Measurements from ENCODE around the gene GNAT3.

GRCh38 chr7:80476035-80476434 is 35.8 kb downstream of the GNAT3 start:
- TF ChIP-seq POLR2A (IDR thresholded peaks at IDR 0.05; ENCODE audit: borderline replicate concordance, extremely low read depth, insufficient read depth, insufficient read length) = no peak
- TF ChIP-seq, protein P1, sequence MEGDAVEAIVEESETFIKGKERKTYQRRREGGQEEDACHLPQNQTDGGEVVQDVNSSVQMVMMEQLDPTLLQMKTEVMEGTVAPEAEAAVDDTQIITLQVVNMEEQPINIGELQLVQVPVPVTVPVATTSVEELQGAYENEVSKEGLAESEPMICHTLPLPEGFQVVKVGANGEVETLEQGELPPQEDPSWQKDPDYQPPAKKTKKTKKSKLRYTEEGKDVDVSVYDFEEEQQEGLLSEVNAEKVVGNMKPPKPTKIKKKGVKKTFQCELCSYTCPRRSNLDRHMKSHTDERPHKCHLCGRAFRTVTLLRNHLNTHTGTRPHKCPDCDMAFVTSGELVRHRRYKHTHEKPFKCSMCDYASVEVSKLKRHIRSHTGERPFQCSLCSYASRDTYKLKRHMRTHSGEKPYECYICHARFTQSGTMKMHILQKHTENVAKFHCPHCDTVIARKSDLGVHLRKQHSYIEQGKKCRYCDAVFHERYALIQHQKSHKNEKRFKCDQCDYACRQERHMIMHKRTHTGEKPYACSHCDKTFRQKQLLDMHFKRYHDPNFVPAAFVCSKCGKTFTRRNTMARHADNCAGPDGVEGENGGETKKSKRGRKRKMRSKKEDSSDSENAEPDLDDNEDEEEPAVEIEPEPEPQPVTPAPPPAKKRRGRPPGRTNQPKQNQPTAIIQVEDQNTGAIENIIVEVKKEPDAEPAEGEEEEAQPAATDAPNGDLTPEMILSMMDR (IDR thresholded peaks at IDR 0.05 in 2 of 3, conservative IDR thresholded peaks at IDR 0.05 in 1 of 3; ENCODE audit: borderline replicate concordance in 1 of 3, insufficient read depth in 1 of 3, low read depth in 2 of 3, low read length in 2 of 3) = no peak
- TF ChIP-seq, protein P2, sequence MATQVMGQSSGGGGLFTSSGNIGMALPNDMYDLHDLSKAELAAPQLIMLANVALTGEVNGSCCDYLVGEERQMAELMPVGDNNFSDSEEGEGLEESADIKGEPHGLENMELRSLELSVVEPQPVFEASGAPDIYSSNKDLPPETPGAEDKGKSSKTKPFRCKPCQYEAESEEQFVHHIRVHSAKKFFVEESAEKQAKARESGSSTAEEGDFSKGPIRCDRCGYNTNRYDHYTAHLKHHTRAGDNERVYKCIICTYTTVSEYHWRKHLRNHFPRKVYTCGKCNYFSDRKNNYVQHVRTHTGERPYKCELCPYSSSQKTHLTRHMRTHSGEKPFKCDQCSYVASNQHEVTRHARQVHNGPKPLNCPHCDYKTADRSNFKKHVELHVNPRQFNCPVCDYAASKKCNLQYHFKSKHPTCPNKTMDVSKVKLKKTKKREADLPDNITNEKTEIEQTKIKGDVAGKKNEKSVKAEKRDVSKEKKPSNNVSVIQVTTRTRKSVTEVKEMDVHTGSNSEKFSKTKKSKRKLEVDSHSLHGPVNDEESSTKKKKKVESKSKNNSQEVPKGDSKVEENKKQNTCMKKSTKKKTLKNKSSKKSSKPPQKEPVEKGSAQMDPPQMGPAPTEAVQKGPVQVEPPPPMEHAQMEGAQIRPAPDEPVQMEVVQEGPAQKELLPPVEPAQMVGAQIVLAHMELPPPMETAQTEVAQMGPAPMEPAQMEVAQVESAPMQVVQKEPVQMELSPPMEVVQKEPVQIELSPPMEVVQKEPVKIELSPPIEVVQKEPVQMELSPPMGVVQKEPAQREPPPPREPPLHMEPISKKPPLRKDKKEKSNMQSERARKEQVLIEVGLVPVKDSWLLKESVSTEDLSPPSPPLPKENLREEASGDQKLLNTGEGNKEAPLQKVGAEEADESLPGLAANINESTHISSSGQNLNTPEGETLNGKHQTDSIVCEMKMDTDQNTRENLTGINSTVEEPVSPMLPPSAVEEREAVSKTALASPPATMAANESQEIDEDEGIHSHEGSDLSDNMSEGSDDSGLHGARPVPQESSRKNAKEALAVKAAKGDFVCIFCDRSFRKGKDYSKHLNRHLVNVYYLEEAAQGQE (IDR thresholded peaks at IDR 0.05; ENCODE audit: low read depth) = no peak
- no peak for TF ChIP-seq MAX (IDR thresholded peaks at IDR 0.05)
- no peak for TF ChIP-seq POLR2AphosphoS5 (IDR thresholded peaks at IDR 0.05; ENCODE audit: low read depth, low read length)
- TF ChIP-seq YY1 (IDR thresholded peaks at IDR 0.05; ENCODE audit: extremely low read depth, insufficient replicate concordance, low read depth, low read length) = no peak
- TF ChIP-seq ZBTB33 (IDR thresholded peaks at IDR 0.05; ENCODE audit: extremely low read depth, insufficient replicate concordance, low read length) = no peak

All from HCT116 (cell line).